Right ventricle myocardium superior (tissue), 1 donor: Measurements from ENCODE around the gene SLC19A1. TPM values are rescaled to one million over a fixed set of nuclear protein-coding genes. Genes with fewer than 3 reads are reported as not detected.

Experiments
- ATAC-seq: fragments of 200-7000 bp; cut with Tn5 transposase; one replicate; pipeline ENCODE4 v1.9.1; 2020; ENCODE audit warnings: mild to moderate bottlenecking; ENCODE audit not compliant: poor library complexity
- DNase-seq: peaks from one replicate; pipeline ENCODE4 v3.0.0-alpha.2; 2020
- intact Hi-C: fragments of 100-400 bp; cut with DNase I; formaldehyde crosslinking; loops from one replicate; pipeline ENCODE4 v1.11.2; 2022
- total RNA-seq: library from RNA; stranded (reverse); fragmentation: NEBNext Ultra II Directional; extraction: Animal tissue kit (Norgen Biotek cat#: 25700); gene quantifications from one replicate; pipeline ENCODE4 v1.2.1, GENCODE V29; 2021
- donor health status: DM: no; HTN: yes; CAD: no; lungs with severe emphysema.

SLC19A1 gene
- total RNA-seq, 1 donor from 2014 or later = 6.9 TPM

DNA sequence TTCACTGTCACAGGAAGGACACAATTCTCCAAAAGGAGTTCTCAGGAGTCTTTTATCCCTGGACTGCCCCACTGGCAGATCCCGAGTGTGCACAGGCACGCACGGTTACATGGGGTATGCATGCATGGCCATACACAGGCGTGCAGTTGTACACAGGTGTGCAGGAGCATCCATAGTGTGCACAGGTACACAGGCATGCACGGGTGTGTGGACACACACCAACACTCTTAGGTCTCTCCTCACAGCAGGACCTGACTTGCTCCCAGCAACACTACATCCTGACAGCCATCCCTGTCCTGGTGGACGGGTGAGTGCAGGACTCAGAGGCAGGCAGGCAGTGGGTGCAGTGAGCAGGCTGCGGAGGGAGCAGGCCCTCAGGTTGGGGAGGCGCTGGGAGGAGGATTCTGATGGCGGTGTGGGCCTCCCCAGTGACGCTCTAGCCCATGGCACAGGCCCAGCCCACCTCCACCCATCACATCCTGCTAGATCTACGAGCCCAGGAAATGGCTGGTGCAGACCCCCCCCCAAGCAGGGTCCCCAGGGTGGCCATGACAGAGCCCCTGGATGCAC lies 28.4 kb downstream of the SLC19A1 start:
- DNase-seq (peak; percentile 30), ATAC-seq (no peak)
- intact Hi-C loops = no loop called here

DNA sequence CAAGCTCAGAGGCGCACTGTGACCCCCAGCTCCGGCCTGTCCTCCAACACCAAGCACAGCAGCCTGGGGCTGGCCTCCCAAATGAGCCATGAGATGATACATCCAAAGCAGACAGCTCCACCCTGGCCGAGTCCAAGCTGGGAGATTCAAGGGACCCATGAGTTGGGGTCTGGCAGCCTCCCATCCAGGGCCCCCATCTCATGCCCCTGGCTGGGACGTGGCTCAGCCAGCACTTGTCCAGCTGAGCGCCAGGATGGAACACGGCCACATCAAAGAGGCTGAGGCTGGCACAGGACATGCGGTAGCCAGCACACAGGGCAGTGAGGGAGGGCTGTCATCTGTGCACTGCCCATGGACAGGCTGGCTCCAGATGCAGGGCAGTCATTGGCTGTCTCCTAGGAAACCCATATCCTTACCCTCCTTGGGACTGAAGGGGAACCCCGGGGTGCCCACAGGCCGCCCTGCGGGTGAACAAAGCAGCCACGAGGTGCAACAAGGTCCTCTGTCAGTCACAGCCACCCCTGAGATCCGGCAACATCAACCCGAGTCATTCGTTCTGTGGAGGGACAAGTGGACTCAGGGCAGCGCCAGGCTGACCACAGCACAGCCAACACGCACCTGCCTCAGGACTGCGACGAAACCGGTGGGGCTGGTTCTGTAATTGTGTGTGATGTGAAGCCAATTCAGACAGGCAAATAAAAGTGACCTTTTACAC lies 29.1 kb downstream of the SLC19A1 start:
- DNase-seq (peak; percentile 31), ATAC-seq (no peak)
- intact Hi-C loops = no loop called here

DNA sequence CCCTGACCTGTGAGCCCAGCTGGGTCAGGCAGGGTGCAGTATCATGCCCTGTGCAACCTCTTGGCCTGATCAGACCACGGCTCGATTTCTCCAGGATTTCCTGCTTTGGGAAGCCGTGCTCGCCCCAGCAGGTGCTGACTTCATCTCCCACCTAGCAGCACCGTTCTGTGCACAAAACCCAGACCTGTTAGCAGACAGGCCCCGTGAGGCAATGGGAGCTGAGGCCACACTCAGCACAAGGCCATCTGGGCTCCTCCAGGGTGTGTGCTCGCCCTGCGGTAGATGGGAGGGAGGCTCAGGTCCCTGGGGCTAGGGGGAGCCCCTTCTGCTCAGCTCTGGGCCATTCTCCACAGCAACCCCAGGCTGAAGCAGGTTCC lies 29.6 kb downstream of the SLC19A1 start:
- DNase-seq (peak; percentile 8), ATAC-seq (no peak)
- intact Hi-C loops = no loop called here

DNA sequence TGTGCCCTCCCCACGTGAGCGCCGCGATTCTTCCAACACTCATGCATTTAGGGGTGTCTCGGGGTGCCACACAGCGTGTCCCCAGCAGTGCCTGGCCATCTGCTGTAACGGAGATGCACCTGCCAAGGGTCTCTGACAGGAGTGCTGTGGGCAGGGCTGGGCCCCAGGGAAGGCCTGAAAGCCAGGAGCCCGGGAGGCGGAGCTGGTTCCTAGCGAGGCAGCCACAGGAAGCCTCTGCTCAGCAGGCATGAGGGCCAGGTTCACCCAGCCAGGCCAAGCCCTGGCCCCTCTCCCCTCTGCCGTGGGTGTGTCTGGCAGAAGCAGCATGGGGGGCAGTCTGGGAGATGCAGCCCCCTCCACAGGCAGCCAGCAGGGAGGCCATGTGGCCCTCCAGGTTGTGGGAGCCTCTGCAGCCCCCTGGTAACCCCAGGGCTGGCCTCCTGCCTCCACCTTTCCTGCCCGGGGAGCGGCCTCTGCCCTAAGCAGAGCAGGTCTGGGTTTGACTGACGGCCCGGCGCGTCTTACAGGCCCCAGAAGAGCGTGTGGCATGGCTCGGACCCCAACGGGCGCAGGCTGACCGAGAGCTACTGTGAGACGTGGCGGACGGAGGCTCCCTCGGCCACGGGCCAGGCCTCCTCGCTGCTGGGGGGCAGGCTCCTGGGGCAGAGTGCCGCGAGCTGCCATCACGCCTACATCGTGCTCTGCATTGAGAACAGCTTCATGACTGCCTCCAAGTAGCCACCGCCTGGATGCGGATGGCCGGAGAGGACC lies 30.4 kb downstream of the SLC19A1 start:
- intact Hi-C loops = no loop called here
- ATAC-seq (no peak), DNase-seq (peak; percentile 37)

DNA sequence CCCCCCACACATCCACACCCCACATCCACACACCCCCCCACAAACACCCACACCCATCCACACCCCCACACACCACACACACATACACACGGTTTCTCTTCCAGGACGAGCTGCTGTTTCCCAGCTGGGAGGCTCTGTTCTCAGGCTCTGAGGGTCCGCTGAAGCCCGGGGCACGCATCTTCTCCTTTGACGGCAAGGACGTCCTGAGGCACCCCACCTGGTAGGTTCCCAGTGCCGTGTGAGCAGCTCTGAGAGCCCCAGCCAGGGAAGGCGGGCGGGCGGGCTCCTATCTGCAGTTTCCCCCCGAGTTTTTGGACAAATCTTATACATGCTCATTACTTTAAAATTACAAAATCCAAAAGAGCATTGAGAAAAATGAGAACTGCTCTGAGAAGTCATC lies 31.2 kb downstream of the SLC19A1 start:
- DNase-seq (peak; percentile 15), ATAC-seq (no peak)
- intact Hi-C loops = no loop called here

DNA sequence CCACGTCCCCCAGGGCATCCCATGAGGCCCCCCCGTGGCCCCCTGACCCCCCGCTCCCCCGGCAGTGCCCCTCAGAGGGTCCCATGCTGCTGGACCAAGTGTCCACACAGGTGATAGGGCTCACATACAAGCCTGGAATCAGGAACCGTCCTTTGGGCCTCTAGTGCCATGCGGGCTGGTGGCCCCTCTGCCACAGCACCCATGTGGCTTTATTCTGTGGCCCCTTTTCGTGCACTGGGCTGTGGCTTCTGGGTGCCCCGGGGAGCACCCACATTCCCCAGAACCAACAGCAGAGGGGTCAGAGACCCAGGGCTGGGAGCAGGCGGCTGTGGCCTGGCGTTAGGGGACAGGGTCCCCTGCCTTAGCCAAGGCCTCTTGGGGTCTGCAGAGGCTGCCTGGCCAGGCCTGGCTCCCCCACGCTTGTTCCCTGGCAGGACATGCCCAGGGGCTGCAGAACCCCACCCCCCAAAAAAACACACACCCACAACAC lies 31.7 kb downstream of the SLC19A1 start:
- DNase-seq (peak; percentile 17), ATAC-seq (no peak)
- intact Hi-C loops = no loop called here

DNA sequence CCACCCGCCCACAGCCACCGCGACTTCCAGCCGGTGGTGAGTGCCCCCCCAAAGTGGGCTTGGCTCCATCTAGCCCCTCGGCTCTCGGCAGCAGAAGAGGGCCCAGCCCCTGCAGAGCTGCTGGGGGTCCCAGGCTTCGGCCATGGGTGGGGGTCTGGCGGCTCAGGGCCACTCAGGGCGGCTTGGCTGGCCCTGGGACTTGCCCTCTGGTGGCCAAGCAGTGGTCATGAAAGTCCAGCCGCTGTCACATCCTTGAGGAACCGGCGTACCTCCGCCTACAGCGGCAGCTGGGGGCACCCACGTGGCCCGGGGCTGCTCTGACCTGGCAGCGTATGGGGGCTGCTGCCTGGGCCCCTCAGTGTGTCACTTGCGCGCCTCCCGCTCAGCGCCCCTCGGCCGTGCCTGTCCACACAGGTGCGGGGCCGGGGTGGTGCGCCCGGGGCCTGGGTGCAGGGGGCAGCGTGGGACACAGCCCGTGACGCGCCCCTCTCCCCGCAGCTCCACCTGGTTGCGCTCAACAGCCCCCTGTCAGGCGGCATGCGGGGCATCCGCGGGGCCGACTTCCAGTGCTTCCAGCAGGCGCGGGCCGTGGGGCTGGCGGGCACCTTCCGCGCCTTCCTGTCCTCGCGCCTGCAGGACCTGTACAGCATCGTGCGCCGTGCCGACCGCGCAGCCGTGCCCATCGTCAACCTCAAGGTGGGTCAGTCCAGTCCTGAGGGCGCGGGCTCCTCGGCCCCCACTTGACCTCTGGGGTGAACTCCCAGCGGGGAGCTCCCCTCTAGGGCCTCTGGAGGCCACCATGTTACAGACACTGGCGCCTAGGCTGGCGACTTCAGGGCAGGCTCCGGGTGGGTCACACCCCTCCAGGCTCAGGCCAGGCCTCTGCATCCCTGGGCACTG lies 32.4 kb downstream of the SLC19A1 start:
- intact Hi-C loops = no loop called here
- ATAC-seq (no peak), DNase-seq (peak; percentile 36)

DNA sequence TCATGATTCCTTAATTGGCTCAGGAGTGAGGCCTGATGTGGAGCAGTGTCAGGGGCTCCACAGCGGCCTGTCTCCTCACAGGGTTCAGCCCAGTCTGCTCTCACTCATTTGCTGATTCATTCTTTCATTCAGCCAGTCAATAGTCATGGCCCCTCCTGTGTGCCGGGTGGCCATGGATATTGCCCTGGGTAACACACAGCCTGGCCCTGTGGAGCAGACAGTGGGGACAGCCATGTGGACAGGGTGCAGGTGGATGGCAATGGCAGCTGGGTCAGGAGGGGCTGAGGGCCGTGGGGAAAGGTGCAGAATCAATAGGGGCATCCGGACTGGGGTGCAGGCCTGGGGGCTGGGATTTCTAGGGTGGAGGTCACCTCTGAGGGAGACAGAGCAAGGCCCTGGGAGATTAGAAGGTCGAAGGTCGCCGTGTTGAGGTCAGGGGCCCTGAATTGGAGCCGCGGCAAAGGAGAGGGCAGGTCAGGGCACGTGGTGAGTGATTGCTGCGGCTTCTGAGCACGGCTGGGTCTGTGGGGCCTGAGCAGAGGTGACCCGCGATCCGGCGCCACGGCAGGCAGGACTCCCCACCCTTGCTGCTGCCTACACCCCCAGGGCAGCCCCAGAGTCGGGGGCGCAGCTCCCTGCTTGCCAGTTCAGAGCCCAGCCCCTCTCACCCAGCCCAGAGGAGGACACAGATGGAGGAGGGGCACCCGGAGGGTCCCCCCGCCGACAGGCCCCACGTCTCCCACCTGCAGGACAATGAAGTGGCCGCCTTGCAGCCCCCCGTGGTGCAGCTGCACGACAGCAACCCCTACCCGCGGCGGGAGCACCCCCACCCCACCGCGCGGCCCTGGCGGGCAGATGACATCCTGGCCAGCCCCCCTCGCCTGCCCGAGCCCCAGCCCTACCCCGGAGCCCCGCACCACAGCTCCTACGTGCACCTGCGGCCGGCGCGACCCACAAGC lies 33.4 kb downstream of the SLC19A1 start:
- ATAC-seq = no peak
- DNase-seq = peak; percentile 30
- intact Hi-C loops = no loop called here

DNA sequence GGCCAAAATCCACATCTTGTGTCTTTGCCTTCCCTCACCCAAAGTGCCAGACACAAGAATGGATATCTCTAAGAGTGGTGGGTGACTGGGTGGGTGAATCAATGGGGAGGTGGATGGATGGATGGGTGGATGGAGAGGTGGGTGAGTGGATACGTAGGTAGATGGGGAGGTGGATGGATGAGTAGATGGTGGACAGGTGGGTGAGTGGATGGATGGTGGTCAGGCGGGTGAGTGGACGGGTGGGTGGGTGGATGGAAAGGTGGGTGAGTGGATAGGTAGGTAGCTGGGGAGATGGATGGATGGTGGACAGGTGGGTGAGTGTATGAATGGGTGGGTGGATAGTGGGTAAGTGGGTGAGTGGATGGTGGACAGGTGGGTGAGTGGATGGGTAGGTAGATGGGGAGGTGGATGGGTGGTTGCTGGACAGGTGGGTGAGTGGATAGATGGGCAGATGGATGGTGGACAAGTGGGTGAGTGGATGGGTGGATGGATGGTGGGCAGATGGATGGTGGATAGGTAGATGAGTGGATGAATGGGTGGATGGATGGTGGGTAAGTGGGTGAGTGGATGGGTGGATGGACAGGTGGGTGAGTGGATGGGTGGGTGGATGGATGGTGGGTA lies 34.2 kb downstream of the SLC19A1 start:
- DNase-seq = no peak
- intact Hi-C loops = no loop called here
- ATAC-seq = no peak

DNA sequence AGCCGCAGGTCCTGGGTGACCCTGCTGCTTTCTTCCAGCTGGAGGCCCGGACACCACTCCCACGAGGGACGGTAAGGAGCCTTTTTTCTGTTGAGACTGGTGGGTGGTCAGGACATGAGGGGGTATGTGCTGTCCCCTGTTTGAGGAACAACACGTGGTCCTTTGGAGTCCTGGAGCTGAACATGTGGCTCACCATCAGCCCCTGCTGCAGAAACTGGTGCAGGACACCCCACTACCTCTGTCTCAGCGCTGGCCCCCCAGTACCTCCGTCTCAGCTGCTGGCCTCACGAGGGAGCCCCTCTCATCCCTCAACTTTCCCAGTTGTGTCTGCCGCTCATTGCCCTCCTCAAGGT lies 34.7 kb downstream of the SLC19A1 start:
- no peak for ATAC-seq
- DNase-seq = peak; percentile 15
- intact Hi-C loops = no loop called here

DNA sequence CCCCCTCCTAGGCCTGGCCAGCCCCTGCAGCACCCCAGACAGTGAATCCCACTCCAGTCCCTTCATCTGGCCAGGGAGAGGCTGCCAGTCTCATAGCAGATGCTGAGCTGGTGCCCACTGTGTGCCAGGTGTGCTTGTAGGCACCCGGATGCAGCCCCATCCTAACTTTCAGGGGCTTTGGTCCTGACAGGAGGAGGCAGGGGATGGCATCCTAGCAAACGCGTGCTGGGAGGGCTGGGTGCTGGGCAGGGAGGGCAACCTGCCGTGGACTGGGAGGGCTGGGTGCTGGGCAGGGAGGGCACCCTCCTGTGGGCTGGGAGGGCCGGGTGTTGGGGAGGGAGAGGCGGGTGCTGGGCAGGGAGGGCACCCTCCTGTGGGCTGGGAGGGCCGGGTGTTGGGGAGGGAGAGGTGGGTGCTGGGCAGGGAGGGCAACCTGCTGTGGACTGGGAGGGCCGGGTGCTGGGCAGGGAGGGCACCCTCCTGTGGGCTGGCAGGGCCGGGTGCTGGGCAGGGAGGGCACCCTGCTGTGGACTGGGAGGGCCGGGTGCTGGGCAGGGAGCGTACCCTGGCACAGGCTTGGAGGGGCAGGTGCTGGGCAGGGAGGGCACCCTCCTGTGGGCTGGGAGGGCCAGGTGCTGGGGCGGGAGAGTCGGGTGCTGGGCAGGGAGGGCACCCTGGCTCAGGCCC lies 35.3 kb downstream of the SLC19A1 start:
- DNase-seq (peak; percentile 30), ATAC-seq (no peak)
- intact Hi-C loops = no loop called here

DNA sequence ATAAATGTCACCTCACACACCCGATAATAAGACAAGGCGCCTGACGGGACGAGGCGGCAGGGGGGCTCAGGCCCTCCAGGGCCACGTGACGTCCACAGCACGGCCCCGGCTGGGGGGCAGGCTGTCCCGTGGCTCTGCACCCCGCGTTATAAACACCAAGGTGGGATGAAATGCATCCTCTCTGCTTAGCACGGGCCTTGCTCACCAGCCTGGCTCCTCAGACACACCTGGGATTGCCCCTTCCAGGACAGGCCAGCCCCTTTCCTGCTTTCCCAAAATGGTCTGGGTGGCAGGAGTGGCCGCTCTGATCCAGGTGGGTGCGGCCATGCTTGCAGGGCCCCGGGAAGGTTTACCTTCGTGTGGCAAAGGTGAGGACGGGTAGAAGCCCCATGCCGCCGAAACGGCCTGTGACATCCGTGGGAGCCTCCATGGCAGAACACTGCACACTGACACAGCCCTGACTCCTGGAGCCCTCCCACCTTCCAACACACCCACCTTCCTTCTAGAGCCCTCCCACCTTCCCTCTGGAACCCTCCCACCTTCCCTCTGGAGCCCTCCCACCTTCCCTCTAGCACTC lies 35.9 kb downstream of the SLC19A1 start:
- DNase-seq (peak; percentile 22), ATAC-seq (no peak)
- intact Hi-C loops = no loop called here

DNA sequence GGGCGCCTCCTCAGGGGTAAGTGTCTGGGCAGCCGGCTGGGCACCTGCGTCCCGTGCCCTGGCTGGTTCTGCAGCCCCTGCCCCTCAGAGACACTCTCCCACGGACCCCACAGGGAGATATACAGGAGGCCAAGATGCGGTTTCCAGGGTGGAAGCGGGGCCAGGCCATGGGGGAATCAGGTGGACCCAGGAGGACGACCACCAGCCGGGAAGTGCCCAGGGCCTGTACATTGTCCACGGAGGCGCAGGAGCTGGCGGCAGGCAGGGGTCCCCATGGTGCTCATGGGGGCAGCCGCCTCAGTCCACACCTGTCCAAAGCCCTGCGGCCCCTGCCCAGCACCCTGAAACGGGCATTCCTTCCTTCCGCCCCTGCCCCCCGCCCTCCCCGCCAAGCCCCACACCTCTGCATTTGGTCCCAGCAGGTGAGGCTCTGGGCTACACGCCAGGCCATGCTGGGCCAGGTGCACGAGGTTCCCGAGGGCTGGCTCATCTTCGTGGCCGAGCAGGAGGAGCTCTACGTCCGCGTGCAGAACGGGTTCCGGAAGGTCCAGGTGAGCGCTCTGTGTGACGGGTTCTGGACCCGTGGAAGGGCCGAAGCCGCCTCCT lies 36.7 kb downstream of the SLC19A1 start:
- DNase-seq (peak; percentile 33), ATAC-seq (no peak)
- intact Hi-C loops = no loop called here

DNA sequence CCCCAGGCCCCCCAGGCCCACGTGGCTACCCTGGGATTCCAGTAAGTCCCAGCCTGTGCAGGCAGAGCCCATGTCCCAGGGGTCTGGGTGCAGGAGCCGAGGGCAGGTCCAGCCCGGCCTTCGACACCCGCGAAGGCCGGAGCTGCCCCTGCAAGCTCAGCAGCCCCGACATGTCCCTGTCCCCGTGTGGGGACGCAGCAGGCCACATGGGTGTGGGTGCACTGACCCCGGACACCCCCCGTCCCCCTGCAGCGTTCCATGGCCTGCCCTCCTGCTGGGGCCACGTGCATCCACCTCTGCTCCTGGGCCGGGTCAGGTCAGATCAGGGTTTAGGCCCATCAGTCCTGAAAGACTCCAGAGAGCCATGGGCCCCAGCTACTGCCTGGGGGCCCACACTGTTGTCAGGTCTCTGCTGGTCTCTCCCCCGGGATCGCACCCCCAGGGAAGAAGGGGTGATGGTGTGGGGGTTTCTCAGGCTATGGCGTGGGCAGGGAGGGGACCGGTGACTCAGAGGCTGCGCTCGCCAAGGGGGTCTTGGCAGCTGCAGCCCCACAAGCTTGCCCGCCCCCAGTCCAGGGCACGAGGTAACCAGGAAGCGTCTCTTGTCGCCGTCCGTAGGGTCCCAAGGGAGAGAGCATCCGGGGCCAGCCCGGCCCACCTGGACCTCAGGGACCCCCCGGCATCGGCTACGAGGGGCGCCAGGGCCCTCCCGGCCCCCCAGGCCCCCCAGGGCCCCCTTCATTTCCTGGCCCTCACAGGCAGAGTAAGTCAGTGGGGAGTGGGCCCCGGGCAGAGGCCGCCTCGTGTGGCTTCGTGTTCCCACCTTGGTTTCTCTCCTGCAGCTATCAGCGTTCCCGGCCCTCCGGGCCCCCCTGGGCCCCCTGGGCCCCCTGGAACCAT lies 37.5 kb downstream of the SLC19A1 start:
- intact Hi-C loops = no loop called here
- peak; percentile 38 for DNase-seq
- no peak for ATAC-seq

DNA sequence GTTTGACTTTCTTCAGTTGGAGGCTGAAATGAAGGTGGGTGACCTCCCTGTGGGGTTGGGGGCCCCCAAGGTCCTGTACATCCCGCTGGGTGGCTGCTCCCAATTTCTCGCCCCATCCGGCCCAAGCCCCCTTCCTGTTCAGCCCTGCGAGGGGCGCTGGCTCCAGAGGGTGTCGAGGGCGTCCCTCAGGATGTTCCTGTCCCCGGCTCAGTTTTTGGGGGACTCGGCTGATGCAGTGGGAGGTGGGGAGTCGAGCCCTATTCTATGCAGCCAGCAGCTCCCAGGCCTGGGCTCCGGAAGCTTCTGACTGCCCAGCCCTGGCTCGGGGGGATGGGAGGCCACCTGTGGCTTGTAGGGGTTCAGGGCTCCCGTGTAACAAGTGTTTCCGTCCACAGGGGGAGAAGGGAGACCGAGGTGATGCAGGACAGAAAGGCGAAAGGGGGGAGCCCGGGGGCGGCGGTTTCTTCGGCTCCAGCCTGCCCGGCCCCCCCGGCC lies 38.2 kb downstream of the SLC19A1 start:
- intact Hi-C loops = no loop called here
- ATAC-seq = no peak

More for the DNA sequence above, 38.2 kb downstream of the SLC19A1 start:
- DNase-seq = peak; percentile 16
